ENCODE results near the gene FMN1. TPM values are rescaled to one million over a fixed set of nuclear protein-coding genes. Genes with fewer than 3 reads are reported as not detected.

FMN1 gene
- total and polyA plus RNA-seq, 2 of the 8 experiments (the other 6 are each of a cell fraction or from before 2014, with no cell fraction given) = 0.27 to 3.7 TPM

GRCh38 chr15:33019354-33019981, 175.0 kb downstream of the FMN1 start:
- H2BK120ac ChIP-seq (replicated peaks; ENCODE audit: low read depth, low read length) = no peak overlapping the region
- H3K14ac ChIP-seq (ENCODE audit: insufficient read length) = no peak overlapping the region
- no peak overlapping the region for H2BK15ac ChIP-seq (ENCODE audit: low read length)
- H4K20me1 ChIP-seq (replicated peaks in 1 of 2; ENCODE audit: control insufficient read depth in 1 of 2, insufficient read depth in 2 of 2, low read length in 2 of 2) = no peaks in the 10 kb centered on the region
- POLR2A ChIA-PET (ENCODE audit: partially characterized antibody) = no interaction called here
- H3K79me2 ChIP-seq (ENCODE audit: control insufficient read depth in 1 of 2, insufficient read depth in 2 of 2, low read length in 2 of 2) = no peaks in the 10 kb centered on the region
- H3K27me3 ChIP-seq (replicated peaks in 1 of 4; ENCODE audit: control insufficient read depth in 3 of 4, extremely low read depth in 1 of 4, insufficient read depth in 3 of 4, low read length in 3 of 4) = no peaks in the 10 kb centered on the region
- H2AK5ac ChIP-seq (ENCODE audit: low read depth, low read length) = no peak overlapping the region
- DNase-seq (ENCODE audit: low read depth in 1 of 2, low spot score in 2 of 2) (no peak), FAIRE-seq (no peak)
- no peaks in the 10 kb centered on the region for H3K79me1 ChIP-seq (ENCODE audit: low read depth, low read length)
- no peak overlapping the region for H2BK20ac ChIP-seq (ENCODE audit: low read length)
- H3K4me2 ChIP-seq (ENCODE audit: insufficient read depth in 1 of 2, low read depth in 2 of 2, low read length in 2 of 2) = no peak overlapping the region
- no peak overlapping the region for H3K27ac ChIP-seq (ENCODE audit: low read depth, low read length)
- H3K9me3 ChIP-seq (ENCODE audit: insufficient read depth in 2 of 2, low read depth in 1 of 2, low read length in 1 of 2) = no peaks in the 10 kb centered on the region
- no peak overlapping the region for H4K91ac ChIP-seq (replicated peaks; ENCODE audit: insufficient read length, low read length)
- H3K36me3 ChIP-seq (ENCODE audit: control insufficient read depth in 2 of 4, insufficient read depth in 4 of 4, low read length in 3 of 4) = no peaks in the 10 kb centered on the region
- no peak overlapping the region for H2BK5ac ChIP-seq (ENCODE audit: low read depth, low read length)
- H3K4me3 ChIP-seq (ENCODE audit: extremely low read depth in 1 of 4, insufficient read depth in 2 of 4, low read depth in 3 of 4, low read length in 4 of 4) = no peak overlapping the region
- H3K23ac ChIP-seq (ENCODE audit: insufficient read length) = no peak overlapping the region
- no peak overlapping the region for H4K5ac ChIP-seq (ENCODE audit: insufficient read length, low read depth, low read length)
- H4K8ac ChIP-seq (ENCODE audit: extremely low read depth, insufficient read depth, low read length) = no peak overlapping the region
- no peak overlapping the region for H2BK12ac ChIP-seq (ENCODE audit: low read depth, low read length)
- H3K4ac ChIP-seq (replicated peaks; ENCODE audit: insufficient read length, low read depth, low read length) = no peak overlapping the region
- 95% methylated on average over 36 of the region's 43 CpGs; no CpG with 5 or more reads in 1 of the 2 experiments for WGBS, 2 experiments (ENCODE audit: extremely low coverage in 1 of 2, insufficient coverage in 1 of 2, insufficient read length in 1 of 2, insufficient replicate concordance in 2 of 2, low coverage in 1 of 2, low lambda C conversion rate in 2 of 2, missing lambda C conversion rate in 1 of 2)
- H3K4me1 ChIP-seq (replicated peaks in 1 of 4; ENCODE audit: control insufficient read depth in 3 of 4, insufficient read depth in 4 of 4, low read length in 3 of 4) = peaks cover 0 to 7% (median 6%) of the 10 kb centered on the region in 4 experiments
- H2AFZ ChIP-seq (ENCODE audit: low read length) = no peak overlapping the region
- H3K9ac ChIP-seq (replicated peaks in 1 of 4; ENCODE audit: extremely low read depth in 1 of 4, low read depth in 3 of 4, low read length in 3 of 4) = no peak overlapping the region
- H3K23me2 ChIP-seq (ENCODE audit: low read depth, low read length) = no peaks in the 10 kb centered on the region
- no peak overlapping the region for H3K18ac ChIP-seq (ENCODE audit: extremely low read depth, low read length)
- no peak overlapping the region for H3K56ac ChIP-seq (replicated peaks; ENCODE audit: insufficient read length, low read depth, low read length)
- CTCF ChIA-PET (ENCODE audit: partially characterized antibody) = interaction anchor here (1.0 to 5.7 kb wide), 13 partner anchors 9 to 370 kb away, joined by 3 to 66 read pairs (median 4); no protein-coding TSS in a partner anchor
- no peak for TF ChIP-seq CBX5 (IDR thresholded peaks at IDR 0.05; ENCODE audit: low read depth, low read length)
- TF ChIP-seq TAF1 (IDR thresholded peaks at IDR 0.05; ENCODE audit: low read depth, low read length) = no peak
- TF ChIP-seq TCF12 (IDR thresholded peaks at IDR 0.05; ENCODE audit: low read depth, low read length) = no peak
- no peak for TF ChIP-seq CTBP2 (IDR thresholded peaks at IDR 0.05; ENCODE audit: borderline replicate concordance, insufficient read depth, insufficient read length, low read length)
- no peak for TF ChIP-seq JUND (IDR thresholded peaks at IDR 0.05; ENCODE audit: low read length)
- TF ChIP-seq SAP30 (IDR thresholded peaks at IDR 0.05; ENCODE audit: insufficient read depth, insufficient replicate concordance, low read length) = no peak
- no peak for TF ChIP-seq NRF1 (IDR thresholded peaks at IDR 0.05; ENCODE audit: low read depth, low read length)
- TF ChIP-seq YY1 (IDR thresholded peaks at IDR 0.05; ENCODE audit: low read depth, low read length) = no peak
- TF ChIP-seq MAFK (IDR thresholded peaks at IDR 0.05; ENCODE audit: low read depth, low read length) = no peak
- no peak for TF ChIP-seq PHF8 (conservative IDR thresholded peaks at IDR 0.05; ENCODE audit: low read depth, low read length)
- TF ChIP-seq JUN (IDR thresholded peaks at IDR 0.05; ENCODE audit: low read depth, low read length) = no peak
- no peak for TF ChIP-seq BACH1 (IDR thresholded peaks at IDR 0.05; ENCODE audit: low read length)
- TF ChIP-seq CHD1 (IDR thresholded peaks at IDR 0.05; ENCODE audit: low read depth, low read length) = no peak
- no peak for TF ChIP-seq SIN3A (conservative IDR thresholded peaks at IDR 0.05 in 1 of 2, IDR thresholded peaks at IDR 0.05 in 1 of 2; ENCODE audit: low read depth in 1 of 2, low read length in 2 of 2)
- TF ChIP-seq SP1 (IDR thresholded peaks at IDR 0.05; ENCODE audit: low read depth, low read length) = no peak
